ENCODE results near the gene RPS21.
"Not testable (repeated sequence)": the region's sequence is repeated elsewhere in the genome, so short reads cannot be mapped to it uniquely, and the experiment has no call there.

The RPS21 gene

GRCh38 chr20:62418709-62419487, 32.0 kb downstream of the RPS21 start:
- DNase-seq (ENCODE audit: extremely low spot score, insufficient read length, low read depth): no peak
- no peak for FAIRE-seq

- DNase-seq (ENCODE audit: extremely low spot score, insufficient read length, low read depth) (no peak), FAIRE-seq (no peak)
Observed at GRCh38 chr20:62419759-62420158, 32.9 kb downstream of the RPS21 start.

- FAIRE-seq (no peak), DNase-seq (ENCODE audit: extremely low spot score, insufficient read length, low read depth) (no peak)
Observed at GRCh38 chr20:62420846-62421715, 34.2 kb downstream of the RPS21 start.

- FAIRE-seq (no peak), DNase-seq (ENCODE audit: extremely low spot score, insufficient read length, low read depth) (no peak)
Observed at GRCh38 chr20:62421716-62421990, 34.8 kb downstream of the RPS21 start.

GRCh38 chr20:62422636-62423325, 35.9 kb downstream of the RPS21 start:
- DNase-seq (ENCODE audit: extremely low spot score, insufficient read length, low read depth) (no peak), FAIRE-seq (no peak)

- DNase-seq (ENCODE audit: extremely low spot score, insufficient read length, low read depth) (no peak), FAIRE-seq (no peak)
Observed at GRCh38 chr20:62423326-62423706, 36.4 kb downstream of the RPS21 start.

- FAIRE-seq (no peak), DNase-seq (ENCODE audit: extremely low spot score, insufficient read length, low read depth) (no peak)
Observed at GRCh38 chr20:62424249-62425107, 37.6 kb downstream of the RPS21 start.

- DNase-seq (ENCODE audit: extremely low spot score, insufficient read length, low read depth): no peak
- FAIRE-seq: no peak
Observed at GRCh38 chr20:62425281-62426058, 38.6 kb downstream of the RPS21 start.

GRCh38 chr20:62426059-62426348, 39.1 kb downstream of the RPS21 start:
- not testable (repeated sequence) for DNase-seq (ENCODE audit: extremely low spot score, insufficient read length, low read depth); FAIRE-seq

GRCh38 chr20:62426699-62427131, 39.8 kb downstream of the RPS21 start:
- DNase-seq (ENCODE audit: extremely low spot score, insufficient read length, low read depth): no peak
- no peak for FAIRE-seq

GRCh38 chr20:62427172-62428001, 40.5 kb downstream of the RPS21 start, which contains the start of gene RBBP8NL:
TSS of gene RBBP8NL (minus strand) at chr20:62427539. CDS start at chr20:62419647, 7,892 bp downstream.
- no peak for DNase-seq (ENCODE audit: extremely low spot score, insufficient read length, low read depth)
- FAIRE-seq: no peak

- FAIRE-seq (no peak), DNase-seq (ENCODE audit: extremely low spot score, insufficient read length, low read depth) (no peak)
Observed at GRCh38 chr20:62428002-62428372, 41.1 kb downstream of the RPS21 start.

- no peak for DNase-seq (ENCODE audit: extremely low spot score, insufficient read length, low read depth)
- no peak for FAIRE-seq
Observed at GRCh38 chr20:62428396-62429295, 41.7 kb downstream of the RPS21 start.

- FAIRE-seq (no peak), DNase-seq (ENCODE audit: extremely low spot score, insufficient read length, low read depth) (no peak)
Observed at GRCh38 chr20:62429455-62430310, 42.8 kb downstream of the RPS21 start.

GRCh38 chr20:62430311-62430853, 43.5 kb downstream of the RPS21 start:
- no peak for FAIRE-seq
- no peak for DNase-seq (ENCODE audit: extremely low spot score, insufficient read length, low read depth)

- DNase-seq (ENCODE audit: extremely low spot score, insufficient read length, low read depth) (no peak), FAIRE-seq (no peak)
Observed at GRCh38 chr20:62430866-62431447, 44.1 kb downstream of the RPS21 start.

Measured in GM18507 (cell line).